ENCODE measurements around the gene PSME2. TPM values are rescaled to one million over a fixed set of nuclear protein-coding genes. Genes with fewer than 3 reads are reported as not detected.
A peak's percentile ranks its signal among the peaks of the same experiment; 100 is the strongest.

The PSME2 gene, protein sequence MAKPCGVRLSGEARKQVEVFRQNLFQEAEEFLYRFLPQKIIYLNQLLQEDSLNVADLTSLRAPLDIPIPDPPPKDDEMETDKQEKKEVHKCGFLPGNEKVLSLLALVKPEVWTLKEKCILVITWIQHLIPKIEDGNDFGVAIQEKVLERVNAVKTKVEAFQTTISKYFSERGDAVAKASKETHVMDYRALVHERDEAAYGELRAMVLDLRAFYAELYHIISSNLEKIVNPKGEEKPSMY
- 100 to 1,000 TPM; 600 to 673 TPM for total RNA-seq

DNA sequence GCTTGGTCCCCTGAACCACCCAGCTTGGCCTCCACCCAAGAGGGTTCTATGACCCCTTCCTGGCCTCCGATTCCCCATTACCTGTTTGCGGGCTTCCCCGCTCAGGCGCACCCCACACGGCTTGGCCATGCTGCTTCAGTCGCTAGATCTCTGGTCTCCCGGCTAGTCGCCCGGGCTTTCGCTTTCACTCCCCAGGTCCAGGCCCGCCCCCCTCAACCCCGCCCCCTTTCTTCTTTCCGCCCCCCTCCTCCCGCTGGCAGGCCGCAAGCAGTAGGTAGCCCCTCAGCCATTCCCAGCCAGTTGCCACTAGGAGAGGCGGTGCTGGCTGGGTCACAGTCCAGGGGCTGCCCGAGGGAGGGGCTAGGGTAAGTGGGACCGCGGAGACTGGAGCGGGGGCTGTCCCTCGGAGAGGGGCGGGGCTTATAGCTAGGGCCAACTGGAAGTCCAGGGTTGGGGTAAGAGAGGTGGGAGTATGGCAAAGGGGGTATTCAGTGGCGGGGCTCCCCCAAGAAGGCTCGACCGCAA lies at the start of gene PSME2:
Gene PSME2 (minus strand): TSS at position 158 of the 525 bp plus-strand sequence. CDS start 29 bp downstream, at position 129.
- DNase-seq (ENCODE audit: low spot score): peak; percentile 97
- peak; percentile 83 to 88 for ATAC-seq
- no peaks in the 10 kb centered on the region for H3K27me3 Mint-ChIP-seq
- H3K4me3 Mint-ChIP-seq: peak within 1 kb of the TSS; percentile 94
- no peaks in the 10 kb centered on the region for H3K9me3 Mint-ChIP-seq
- peaks cover 27% of the 10 kb centered on the region for H3K36me3 Mint-ChIP-seq
- peaks cover 58 to 65% of the 10 kb centered on the region in 2 donors for H3K4me1 Mint-ChIP-seq (ENCODE audit: low read depth in 2 of 2)
- H3K27ac Mint-ChIP-seq: peak within 1 kb of the TSS; percentile 86 to 97

DNA sequence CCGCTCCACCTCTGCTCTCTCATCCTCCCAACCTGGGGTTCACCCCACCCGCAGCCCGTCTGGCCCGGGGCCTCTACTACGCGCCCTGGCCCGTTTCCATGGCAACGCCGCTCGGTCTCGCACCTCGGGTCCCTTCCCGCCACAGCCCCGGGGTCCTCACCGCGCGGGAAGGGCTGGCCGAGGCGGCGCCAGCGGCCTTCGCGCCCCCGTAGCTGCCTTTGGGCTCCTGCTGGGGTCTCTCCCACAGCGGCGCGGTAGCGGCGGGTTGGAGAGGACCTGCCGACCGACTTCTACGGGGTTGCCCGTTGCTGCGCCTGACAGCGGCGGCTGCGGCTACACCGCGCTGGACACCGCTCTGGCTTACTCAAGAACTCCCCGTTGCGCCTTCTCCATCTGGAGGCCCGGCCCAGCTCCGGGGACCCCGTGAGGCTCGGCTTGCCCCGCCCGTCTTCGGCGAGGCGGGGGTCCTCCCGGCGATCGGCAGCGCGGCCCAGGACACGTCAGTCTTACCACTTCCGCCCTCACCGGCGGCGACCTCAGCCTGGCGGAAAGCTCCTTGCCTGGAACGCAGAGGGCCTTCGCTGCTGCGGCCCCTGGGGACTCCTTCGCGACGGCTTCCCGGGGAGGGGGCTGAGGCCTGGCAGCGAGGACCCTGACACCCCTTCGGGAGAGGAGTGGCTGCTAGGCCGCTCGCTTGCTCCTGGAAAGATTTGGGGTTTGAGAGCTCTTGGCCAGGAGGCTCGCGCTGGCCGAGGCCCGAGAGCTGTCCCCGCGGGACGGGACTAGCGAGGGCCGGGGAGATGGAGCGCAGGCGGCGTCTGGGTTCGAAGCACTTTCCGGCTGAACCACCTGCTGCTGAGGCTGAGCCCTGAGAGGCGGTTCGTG lies 49.0 kb upstream of the PSME2 start, which contains the start of gene TM9SF1:
Gene TM9SF1 (minus strand): TSS at position 256 of the 885 bp plus-strand sequence. CDS start 422 bp downstream, outside the sequence.
- DNase-seq (ENCODE audit: low spot score) (peak; percentile 93), ATAC-seq (peak; percentile 95)
- peaks cover 46 to 52% of the 10 kb centered on the region in 2 donors for H3K4me1 Mint-ChIP-seq (ENCODE audit: low read depth in 2 of 2)
- H3K27me3 Mint-ChIP-seq: no peaks in the 10 kb centered on the region
- H3K27ac Mint-ChIP-seq: peak within 1 kb of the TSS; percentile 90 to 93
- peak within 1 kb of the TSS; percentile 93 for H3K4me3 Mint-ChIP-seq
- H3K9me3 Mint-ChIP-seq: peaks cover 4% of the 10 kb centered on the region
- H3K36me3 Mint-ChIP-seq: peaks cover 26% of the 10 kb centered on the region

DNA sequence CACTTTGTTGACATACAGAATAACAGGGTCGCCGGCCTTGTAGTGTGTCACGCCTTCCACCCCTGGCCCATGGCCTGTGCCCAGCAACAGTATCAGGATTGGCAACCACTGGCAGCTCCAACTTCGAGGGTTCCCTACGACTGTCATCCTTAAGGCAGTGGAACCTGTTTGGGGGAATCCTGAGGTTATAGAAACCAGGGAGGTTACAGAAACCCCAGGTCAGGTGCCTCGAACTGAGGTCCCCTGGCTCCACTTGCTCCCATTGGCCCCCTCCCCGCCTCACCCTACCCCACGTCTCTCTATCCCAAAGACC lies 48.4 kb upstream of the PSME2 start:
- ATAC-seq (no peak), DNase-seq (ENCODE audit: low spot score) (no peak)
- Mint-ChIP-seq H3K9me3 (peaks cover 4% of the 10 kb centered on the region), H3K27ac (peak overlapping the region; percentile 90 to 93), H3K27me3 (no peaks in the 10 kb centered on the region), H3K4me3 (peak overlapping the region; percentile 93), H3K4me1 (ENCODE audit: low read depth in 2 of 2) (peaks cover 50 to 52% of the 10 kb centered on the region in 2 donors), H3K36me3 (peaks cover 26% of the 10 kb centered on the region)

DNA sequence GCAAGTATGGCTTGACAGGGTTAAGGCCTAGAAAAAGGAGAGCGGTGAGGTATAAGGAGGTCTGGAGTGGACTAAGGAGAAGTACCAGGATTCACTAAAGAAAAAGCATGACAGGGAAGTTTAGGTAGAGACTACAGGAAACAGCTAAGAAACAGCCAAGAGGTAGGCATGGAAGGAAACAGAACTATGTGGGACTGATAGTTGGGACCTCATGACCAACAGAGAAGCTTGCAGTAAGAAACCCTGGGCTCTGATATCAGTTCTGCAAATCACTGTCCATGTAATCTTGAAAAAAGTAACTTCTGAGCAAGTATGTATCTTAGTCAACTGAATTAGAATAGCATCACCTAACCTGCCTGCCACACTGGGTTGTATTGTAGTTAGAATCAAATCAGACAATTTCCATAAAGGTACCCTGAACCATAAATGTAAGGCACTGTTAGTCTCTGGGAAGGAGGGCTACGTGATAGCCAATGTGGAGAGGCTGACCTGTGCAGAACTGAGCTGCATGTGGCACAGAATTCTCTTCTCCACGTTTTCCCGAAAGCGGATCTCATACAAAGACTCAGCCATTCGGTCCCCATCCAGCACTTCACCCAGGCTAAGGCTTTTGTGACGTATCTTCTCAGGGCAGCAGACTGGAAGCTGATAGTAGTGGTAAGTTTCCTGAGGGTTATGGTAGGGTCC lies 47.9 kb upstream of the PSME2 start:
- peaks cover 48 to 51% of the 10 kb centered on the region in 2 donors for H3K4me1 Mint-ChIP-seq (ENCODE audit: low read depth in 2 of 2)

DNA sequence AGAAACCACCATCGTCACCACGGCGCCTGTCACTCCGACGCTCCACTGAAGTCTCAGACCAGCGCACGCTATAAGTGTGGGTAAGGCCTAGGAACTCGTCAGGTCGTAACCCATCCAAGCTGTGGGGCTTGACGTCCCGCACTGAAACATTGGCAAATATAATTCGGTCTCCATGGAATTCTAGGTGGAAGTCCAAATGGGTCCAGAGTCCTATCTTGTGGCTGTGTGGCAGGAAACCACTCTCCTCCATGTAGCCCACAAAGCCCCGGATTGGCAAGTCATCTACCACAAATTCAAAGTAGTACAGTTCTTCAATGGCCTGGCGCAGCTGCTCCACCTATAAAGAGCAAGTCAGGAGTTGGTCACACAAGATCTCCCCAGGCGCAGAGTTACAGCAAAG lies 46.5 kb upstream of the PSME2 start:
- peaks cover 15% of the 10 kb centered on the region for H3K36me3 Mint-ChIP-seq
- peaks cover 43 to 49% of the 10 kb centered on the region in 2 donors for H3K4me1 Mint-ChIP-seq (ENCODE audit: low read depth in 2 of 2)
- no peaks in the 10 kb centered on the region for H3K9me3 Mint-ChIP-seq
- DNase-seq (ENCODE audit: low spot score) (no peak), ATAC-seq (no peak)
- H3K27me3 Mint-ChIP-seq: no peaks in the 10 kb centered on the region
- H3K27ac Mint-ChIP-seq: peak overlapping the region in 1 of 2 donors; percentile 47
- no peak overlapping the region for H3K4me3 Mint-ChIP-seq

More for the DNA sequence above, 47.9 kb upstream of the PSME2 start:
- ATAC-seq (no peak), DNase-seq (ENCODE audit: low spot score) (no peak)
- Mint-ChIP-seq H3K4me3 (peak overlapping the region; percentile 93), H3K27ac (peak overlapping the region; percentile 90 to 93), H3K36me3 (peaks cover 25% of the 10 kb centered on the region), H3K27me3 (no peaks in the 10 kb centered on the region), H3K9me3 (peaks cover 4% of the 10 kb centered on the region)

DNA sequence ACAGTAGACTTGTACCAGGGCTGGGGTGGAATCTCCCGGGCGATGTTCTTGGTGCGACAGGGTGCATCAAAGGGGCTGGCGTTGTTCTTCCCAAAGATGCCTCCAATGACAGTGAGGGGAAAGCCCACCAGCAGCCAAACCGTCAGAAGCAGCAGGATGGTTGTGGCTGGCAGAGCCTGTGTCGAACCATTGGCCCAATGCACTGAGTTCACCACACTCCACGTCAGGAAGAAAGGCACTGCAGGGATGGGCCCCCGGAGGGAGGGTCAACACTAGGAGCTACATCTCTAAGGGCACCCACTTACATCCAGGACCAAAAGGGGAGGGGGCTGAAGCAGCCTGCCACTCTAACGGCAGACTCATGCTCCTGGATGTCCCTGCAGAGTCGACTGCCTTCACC lies 44.0 kb upstream of the PSME2 start:
- peaks cover 44 to 45% of the 10 kb centered on the region in 2 donors for H3K4me1 Mint-ChIP-seq (ENCODE audit: low read depth in 2 of 2)
- DNase-seq (ENCODE audit: low spot score) (no peak), ATAC-seq (no peak)
- H3K9me3 Mint-ChIP-seq: no peaks in the 10 kb centered on the region
- H3K36me3 Mint-ChIP-seq: peaks cover 13% of the 10 kb centered on the region
- H3K4me3 Mint-ChIP-seq: no peak overlapping the region
- peak overlapping the region; percentile 31 to 85 for H3K27ac Mint-ChIP-seq
- H3K27me3 Mint-ChIP-seq: no peaks in the 10 kb centered on the region

DNA sequence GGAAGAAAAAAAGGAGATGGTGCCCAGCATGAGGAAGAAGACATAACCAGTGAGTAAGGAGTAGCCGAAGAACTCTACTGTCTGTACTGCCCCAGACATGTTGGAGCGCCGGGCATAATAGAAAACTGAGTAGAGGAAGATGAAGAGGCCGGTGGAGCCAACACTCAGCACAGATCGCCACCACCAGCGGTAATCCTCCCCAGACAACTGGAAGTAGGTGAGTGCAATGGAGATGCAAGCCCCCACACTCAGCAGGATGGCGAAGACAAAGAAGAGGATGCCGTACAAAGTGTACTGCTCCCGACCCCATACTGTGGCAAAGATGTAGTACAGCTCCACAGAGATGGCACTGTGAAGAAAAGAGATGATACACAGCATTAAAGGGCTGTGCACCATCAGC lies 43.0 kb upstream of the PSME2 start:
- peaks cover 13% of the 10 kb centered on the region for H3K36me3 Mint-ChIP-seq
- H3K27me3 Mint-ChIP-seq: no peaks in the 10 kb centered on the region
- H3K4me3 Mint-ChIP-seq: peak overlapping the region; percentile 91
- H3K4me1 Mint-ChIP-seq (ENCODE audit: low read depth in 2 of 2): peaks cover 37 to 38% of the 10 kb centered on the region in 2 donors
- DNase-seq (ENCODE audit: low spot score): no peak
- no peaks in the 10 kb centered on the region for H3K9me3 Mint-ChIP-seq
- peak overlapping the region; percentile 76 to 85 for H3K27ac Mint-ChIP-seq
- no peak for ATAC-seq

DNA sequence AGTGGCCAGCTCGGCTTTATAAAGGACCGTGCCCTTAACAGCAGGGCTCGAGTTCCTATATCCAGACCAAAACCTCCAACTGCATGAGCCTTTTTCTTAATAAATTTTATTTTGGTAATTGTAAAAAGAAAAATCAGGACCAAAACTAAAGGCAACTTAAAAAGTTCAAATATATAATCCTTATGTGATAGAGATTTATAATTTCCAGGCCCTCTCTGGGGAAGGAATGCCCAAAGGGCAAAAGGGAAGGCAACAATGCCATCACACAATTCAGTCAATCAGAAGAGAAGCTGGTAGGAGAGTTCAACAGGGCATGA lies 42.6 kb upstream of the PSME2 start:
- DNase-seq (ENCODE audit: low spot score): no peak
- Mint-ChIP-seq H3K4me3 (peak overlapping the region; percentile 91), H3K27me3 (no peaks in the 10 kb centered on the region), H3K27ac (peak overlapping the region; percentile 76 to 85), H3K9me3 (no peaks in the 10 kb centered on the region), H3K36me3 (peaks cover 13% of the 10 kb centered on the region), H3K4me1 (ENCODE audit: low read depth in 2 of 2) (peaks cover 32 to 34% of the 10 kb centered on the region in 2 donors)
- ATAC-seq: no peak

DNA sequence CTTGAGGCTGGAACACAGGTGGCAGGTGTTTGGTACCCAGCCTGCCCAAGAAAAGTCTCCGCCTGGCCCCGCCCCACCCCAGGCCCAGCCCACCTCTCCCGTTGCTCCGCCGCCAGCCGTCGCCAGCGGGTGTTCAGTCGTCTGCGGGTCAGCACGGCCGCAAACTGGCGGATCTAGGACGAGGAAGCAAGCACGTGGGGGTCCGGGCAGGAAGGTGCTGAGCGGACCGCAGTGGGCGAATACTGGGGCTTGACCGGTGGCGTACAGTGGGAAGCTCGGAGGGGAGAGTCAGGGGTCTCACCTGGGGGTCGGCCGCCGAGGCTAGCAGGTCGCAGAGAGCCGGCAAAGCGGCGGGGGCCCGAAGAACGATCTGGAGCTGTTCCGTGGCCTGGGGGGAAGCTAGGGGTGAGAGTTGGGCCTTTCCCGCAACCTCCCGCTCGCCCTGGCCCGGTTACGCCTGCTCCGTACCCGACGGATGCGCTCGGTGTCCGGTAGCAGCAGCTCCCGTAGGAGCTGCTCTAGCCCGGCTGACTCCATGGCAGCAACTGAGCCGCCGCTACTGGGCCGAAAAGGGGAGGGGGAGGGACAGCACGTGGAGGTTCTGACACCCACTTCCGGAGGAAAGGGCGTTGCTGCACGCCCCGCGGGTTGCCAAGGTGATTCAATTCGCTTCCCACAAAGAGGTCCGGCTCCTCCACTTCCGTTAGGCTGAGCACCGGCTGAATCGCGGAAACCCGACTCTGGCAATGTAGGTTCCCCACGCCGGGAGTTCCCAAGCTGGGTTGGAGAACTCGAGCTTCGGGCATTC lies 42.0 kb upstream of the PSME2 start, which contains the start of gene IPO4:
Gene IPO4 (minus strand): TSS at position 566 of the 808 bp plus-strand sequence. CDS start 29 bp downstream, at position 537.
- H3K4me1 Mint-ChIP-seq (ENCODE audit: low read depth in 2 of 2): peaks cover 30 to 31% of the 10 kb centered on the region in 2 donors
- no peaks in the 10 kb centered on the region for H3K27me3 Mint-ChIP-seq
- peak within 1 kb of the TSS; percentile 76 to 85 for H3K27ac Mint-ChIP-seq
- ATAC-seq (peak; percentile 94 to 95), DNase-seq (ENCODE audit: low spot score) (peak; percentile 95)
- peaks cover 13% of the 10 kb centered on the region for H3K36me3 Mint-ChIP-seq
- H3K4me3 Mint-ChIP-seq: peak within 1 kb of the TSS; percentile 91
- no peaks in the 10 kb centered on the region for H3K9me3 Mint-ChIP-seq

DNA sequence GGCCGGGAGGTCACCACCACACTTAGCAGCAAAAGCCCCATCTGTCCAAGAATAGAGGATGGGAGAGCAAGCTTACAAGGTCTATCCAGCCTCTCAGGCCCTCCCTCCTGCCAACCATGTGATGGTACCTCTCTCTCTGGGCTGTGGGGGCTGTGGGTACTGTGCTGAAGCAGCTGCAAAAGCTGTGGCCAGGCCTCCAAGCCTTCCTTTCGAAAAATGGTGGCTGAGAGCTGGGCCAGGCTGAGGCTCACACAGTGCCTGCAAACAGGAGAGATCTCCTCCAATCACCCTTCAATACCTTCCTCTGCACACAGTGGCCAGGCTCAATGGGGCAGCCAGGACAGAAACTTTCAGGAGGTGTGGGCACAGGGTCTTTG lies 41.1 kb upstream of the PSME2 start:
- H3K27ac Mint-ChIP-seq: peak overlapping the region; percentile 76 to 85
- peaks cover 8% of the 10 kb centered on the region for H3K36me3 Mint-ChIP-seq
- H3K27me3 Mint-ChIP-seq: no peaks in the 10 kb centered on the region

DNA sequence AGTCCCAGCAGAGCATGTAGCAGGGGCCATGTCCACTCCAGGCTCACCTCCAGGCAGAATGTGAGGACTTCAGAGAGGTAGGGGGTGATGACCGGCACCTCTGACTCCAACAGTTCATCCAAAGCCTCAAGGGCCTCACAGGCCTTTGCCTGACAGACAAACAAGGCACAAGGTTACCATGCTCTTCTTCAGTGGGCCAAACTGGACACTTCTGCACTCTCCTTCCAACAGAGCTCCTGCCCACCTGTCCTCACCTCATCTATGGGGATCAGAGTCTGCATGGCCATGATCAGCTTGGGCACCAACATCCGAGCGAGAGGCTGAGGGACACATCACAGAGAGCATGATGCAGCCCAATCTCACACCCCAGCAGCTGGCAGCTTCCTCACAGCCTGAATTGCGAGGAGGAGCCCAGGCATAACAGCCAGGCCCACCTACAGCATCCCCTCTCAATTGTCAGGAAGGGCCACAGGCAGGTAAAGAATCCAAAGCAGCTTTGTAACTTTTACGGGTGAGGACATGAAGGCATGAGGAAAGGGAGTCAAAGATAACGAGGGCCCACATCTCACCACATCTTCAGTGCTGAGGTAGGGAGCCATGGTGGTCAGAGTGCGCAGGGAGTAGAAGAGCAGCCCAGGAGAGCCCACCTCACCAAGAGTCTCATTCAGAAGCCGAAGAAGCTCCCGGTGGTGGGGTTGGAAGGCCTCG lies 40.6 kb upstream of the PSME2 start:
- ATAC-seq (no peak), DNase-seq (ENCODE audit: low spot score) (no peak)
- Mint-ChIP-seq H3K4me1 (ENCODE audit: low read depth in 2 of 2) (peaks cover 21 to 25% of the 10 kb centered on the region in 2 donors), H3K36me3 (peaks cover 4% of the 10 kb centered on the region), H3K27me3 (no peaks in the 10 kb centered on the region), H3K27ac (peak overlapping the region; percentile 76 to 85), H3K9me3 (no peaks in the 10 kb centered on the region), H3K4me3 (peak overlapping the region; percentile 91)

More for the DNA sequence above, 41.1 kb upstream of the PSME2 start:
- no peak for ATAC-seq
- H3K9me3 Mint-ChIP-seq: no peaks in the 10 kb centered on the region
- H3K4me3 Mint-ChIP-seq: peak overlapping the region; percentile 91
- no peak for DNase-seq (ENCODE audit: low spot score)
- peaks cover 26 to 28% of the 10 kb centered on the region in 2 donors for H3K4me1 Mint-ChIP-seq (ENCODE audit: low read depth in 2 of 2)

DNA sequence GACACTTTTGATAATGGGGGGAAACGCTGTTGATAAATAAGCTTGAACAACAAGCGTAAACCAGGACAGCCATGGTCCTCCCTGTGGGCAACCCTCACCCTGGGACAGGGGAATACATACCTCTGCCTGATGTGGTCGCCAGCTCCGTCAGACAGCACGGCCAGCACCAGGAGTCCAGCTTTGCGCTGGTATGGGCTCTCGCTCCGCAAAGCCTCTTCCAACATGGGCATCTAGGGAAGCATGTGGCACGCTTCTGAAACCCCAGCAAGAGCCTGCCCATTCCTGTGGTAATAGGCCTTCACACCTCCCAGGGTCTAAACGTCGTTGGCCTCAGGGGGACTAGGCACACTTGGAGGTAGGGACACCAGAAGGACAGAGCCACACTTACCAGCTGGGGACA lies 39.3 kb upstream of the PSME2 start:
- Mint-ChIP-seq H3K4me3 (no peak overlapping the region), H3K36me3 (peaks cover 8% of the 10 kb centered on the region), H3K4me1 (ENCODE audit: low read depth in 2 of 2) (peaks cover 19 to 28% of the 10 kb centered on the region in 2 donors), H3K27me3 (no peaks in the 10 kb centered on the region), H3K9me3 (no peaks in the 10 kb centered on the region), H3K27ac (no peak overlapping the region)
- DNase-seq (ENCODE audit: low spot score): no peak
- no peak for ATAC-seq
